Stimulated activated naive CD8-positive, alpha-beta T cell treated with anti-CD3 and anti-CD28 coated beads, Interleukin-15, amount 100 ng/mL, for 72 hours (primary cell): ENCODE data around the gene KCNQ1OT1.

Experiments
- ATAC-seq: fragments of 150-1000 bp; cut with Tn5 transposase; 2 replicates; pipeline ENCODE4 v1.10.0; 2021; ENCODE audit warnings: mild to moderate bottlenecking, moderate library complexity
- DNase-seq, 2 donors: peaks; one replicate each; pipeline ENCODE4 v3.0.0; 2021 to 2022
- H3K27ac Mint-ChIP-seq, 2 donors: one replicate each; pipeline ENCODE4 v1.8.0; 2022; ENCODE audit warnings: mild to moderate bottlenecking in 2 of 2, mixed read lengths in 2 of 2, moderate library complexity in 2 of 2
- H3K27me3 Mint-ChIP-seq: one replicate; pipeline ENCODE4 v1.8.0; 2022; ENCODE audit warnings: mixed read lengths
- H3K4me1 Mint-ChIP-seq: one replicate; pipeline ENCODE4 v1.8.0; 2022; ENCODE audit warnings: mild to moderate bottlenecking, mixed read lengths
- H3K4me3 Mint-ChIP-seq, 2 donors: one replicate each; pipeline ENCODE4 v1.8.0; 2022; ENCODE audit warnings: mild to moderate bottlenecking in 2 of 2, mixed read lengths in 2 of 2, moderate library complexity in 1 of 2
- H3K9me3 Mint-ChIP-seq, 2 donors: one replicate each; pipeline ENCODE4 v1.8.0; 2022; ENCODE audit warnings: mixed read lengths in 2 of 2

The KCNQ1OT1 gene

DNA sequence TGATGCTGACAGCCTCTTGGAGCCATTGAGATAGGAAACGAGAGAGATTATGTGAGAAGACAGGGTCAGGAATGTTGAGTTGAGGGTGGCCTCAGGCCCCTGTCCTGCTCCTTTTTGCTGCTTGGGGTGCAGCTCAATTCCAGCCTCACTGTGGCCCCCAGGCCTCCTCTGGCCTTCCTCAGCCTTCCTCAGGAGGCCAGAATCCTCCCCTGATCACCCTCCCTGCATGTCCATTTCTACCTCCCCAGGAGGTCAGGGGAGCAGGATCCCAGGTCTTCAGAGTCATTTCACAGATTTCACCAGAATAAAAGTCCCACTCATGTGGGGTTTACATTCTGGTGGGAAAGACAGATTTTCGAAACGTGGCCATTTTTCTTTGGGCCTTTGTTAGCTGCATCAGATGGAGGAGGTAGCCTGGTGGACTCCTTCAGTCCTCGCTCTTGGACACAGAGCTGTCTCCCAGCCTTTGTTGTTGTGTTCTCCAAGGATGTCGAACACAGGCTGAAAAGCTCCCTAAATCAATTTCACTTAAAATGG is 2.2 kb upstream of the KCNQ1OT1 start:
- no peak for DNase-seq
- H3K27ac Mint-ChIP-seq, result no peak overlapping the region
- peaks cover 20% of the 10 kb centered on the region for H3K4me1 Mint-ChIP-seq
- ATAC-seq, result no peak
- no peak overlapping the region for H3K4me3 Mint-ChIP-seq
- no peaks in the 10 kb centered on the region for H3K27me3 Mint-ChIP-seq
- peaks cover 5 to 14% of the 10 kb centered on the region in 2 donors for H3K9me3 Mint-ChIP-seq

DNA sequence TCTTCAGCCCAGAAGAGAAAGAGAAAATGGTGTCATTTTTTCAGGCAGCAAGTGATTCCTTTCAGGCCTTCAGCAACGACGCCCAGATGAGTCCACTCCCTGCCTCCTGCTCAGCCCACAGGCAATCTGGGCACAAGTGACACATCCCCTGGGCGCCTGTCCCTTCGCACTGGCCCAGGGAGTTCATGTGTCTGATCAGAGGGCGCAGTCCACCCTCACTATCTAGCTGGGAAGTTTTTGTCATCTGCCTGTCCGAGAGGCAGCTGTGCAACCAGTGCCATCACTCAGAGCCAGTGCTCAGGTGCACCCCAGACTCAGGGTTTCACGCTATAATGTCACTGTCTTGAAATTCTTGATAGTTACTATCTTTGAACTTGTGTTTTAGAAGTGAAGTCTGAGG is 1.4 kb upstream of the KCNQ1OT1 start:
- DNase-seq (no peak), ATAC-seq (no peak)
- H3K9me3 Mint-ChIP-seq, result peaks cover 5 to 8% of the 10 kb centered on the region in 2 donors
- H3K4me3 Mint-ChIP-seq, result peak overlapping the region; percentile 74 to 80
- peak overlapping the region in 1 of 2 donors; percentile 77 for H3K27ac Mint-ChIP-seq
- H3K27me3 Mint-ChIP-seq, result no peaks in the 10 kb centered on the region
- H3K4me1 Mint-ChIP-seq, result peaks cover 20% of the 10 kb centered on the region

DNA sequence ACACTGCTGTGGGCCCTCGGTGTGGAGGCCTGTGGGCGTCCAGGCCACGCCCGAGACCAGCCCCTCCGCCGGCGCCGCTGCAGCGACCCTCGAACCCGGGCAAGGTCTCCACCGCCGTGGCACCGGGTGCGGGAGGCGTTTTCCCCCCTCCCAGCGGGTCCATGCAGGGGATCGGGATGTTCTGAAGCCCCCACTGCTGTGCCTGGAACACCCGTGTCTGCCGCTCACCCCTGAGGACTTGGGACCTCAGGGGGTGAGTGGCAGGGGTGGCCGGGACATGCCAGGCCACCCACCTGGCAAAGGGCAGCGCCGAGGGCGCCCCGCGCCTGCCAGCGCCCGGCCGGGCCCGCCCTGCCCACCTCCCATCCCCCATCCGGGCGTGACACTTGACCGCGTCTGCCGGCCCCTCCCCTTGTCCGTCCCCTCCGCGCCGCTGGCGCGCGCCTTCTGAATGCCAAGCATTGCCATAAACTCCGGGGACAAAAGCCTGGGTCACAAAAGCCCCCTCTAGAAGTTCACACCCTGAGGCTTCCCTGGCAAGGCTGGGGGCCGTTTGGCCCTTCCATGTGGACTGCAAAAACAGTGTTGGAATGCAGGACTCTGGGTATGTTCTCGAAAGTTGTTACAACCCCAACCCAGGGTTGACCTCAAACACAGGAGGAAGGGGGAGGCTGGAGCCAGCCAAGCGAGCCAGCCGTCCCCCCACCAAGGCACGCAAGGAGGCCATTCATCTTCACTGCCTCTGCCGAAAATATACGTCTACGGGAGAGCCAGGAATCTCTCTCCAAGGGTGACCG is 819 bp upstream of the KCNQ1OT1 start:
- no peaks in the 10 kb centered on the region for H3K27me3 Mint-ChIP-seq
- peaks cover under 1 to 2% of the 10 kb centered on the region in 2 donors for H3K9me3 Mint-ChIP-seq
- DNase-seq, result peak; percentile 18 to 30
- peak overlapping the region; percentile 57 to 85 for H3K27ac Mint-ChIP-seq
- peak; percentile 48 for ATAC-seq
- H3K4me3 Mint-ChIP-seq, result peak overlapping the region; percentile 85 to 89
- H3K4me1 Mint-ChIP-seq, result peaks cover 20% of the 10 kb centered on the region

- peak; percentile 13 for ATAC-seq
- peaks cover 20% of the 10 kb centered on the region for H3K4me1 Mint-ChIP-seq
These were observed 636 bp downstream of the KCNQ1OT1 start for GRCh38 chr11:2699185-2699530.

DNA sequence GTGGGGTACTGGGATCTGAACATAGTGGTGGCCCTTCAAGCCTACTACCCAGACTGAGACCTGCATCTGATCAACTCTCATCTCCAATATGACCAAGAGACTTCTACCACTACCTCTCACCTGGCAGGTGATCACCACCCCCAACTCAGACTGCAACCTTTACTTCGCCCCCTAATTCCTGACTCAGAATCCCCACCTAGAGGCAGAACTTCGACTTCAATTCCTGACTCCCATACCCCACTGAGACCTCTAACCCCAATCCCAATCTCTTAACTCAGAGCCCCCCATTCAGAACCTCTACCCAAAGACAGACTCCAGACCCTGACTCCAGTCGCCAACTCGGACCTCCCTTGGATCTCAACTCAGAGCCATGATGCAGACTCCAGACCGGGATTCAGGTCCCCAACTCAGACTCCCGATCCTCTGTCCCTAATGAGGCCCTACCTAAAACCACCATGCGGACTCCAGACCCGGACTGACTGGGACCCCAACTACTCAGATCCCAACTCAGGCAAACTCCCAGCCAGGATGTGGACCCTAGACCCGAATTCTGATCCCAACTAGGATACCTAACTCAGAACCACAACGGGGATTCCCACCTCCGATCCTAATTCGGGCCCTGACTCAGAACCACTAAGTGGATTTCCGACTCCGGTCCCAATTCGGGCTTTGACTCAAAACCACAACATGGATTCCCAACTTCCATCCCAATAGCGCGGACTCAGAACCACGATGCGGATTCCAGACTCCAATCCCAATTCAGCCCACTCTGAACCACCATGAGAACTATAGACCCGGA is 1.2 kb downstream of the KCNQ1OT1 start:
- no peaks in the 10 kb centered on the region for H3K27me3 Mint-ChIP-seq
- peaks cover 20% of the 10 kb centered on the region for H3K4me1 Mint-ChIP-seq
- ATAC-seq, result no peak

More at GRCh38 chr11:2699185-2699530, 636 bp downstream of the KCNQ1OT1 start:
- H3K4me3 Mint-ChIP-seq, result peak overlapping the region; percentile 85 to 89
- peak overlapping the region in 1 of 2 donors; percentile 47 for H3K27ac Mint-ChIP-seq
- DNase-seq, result peak in 1 of 2 donors; percentile 7
- H3K9me3 Mint-ChIP-seq, result no peaks in the 10 kb centered on the region
- H3K27me3 Mint-ChIP-seq, result no peaks in the 10 kb centered on the region

DNA sequence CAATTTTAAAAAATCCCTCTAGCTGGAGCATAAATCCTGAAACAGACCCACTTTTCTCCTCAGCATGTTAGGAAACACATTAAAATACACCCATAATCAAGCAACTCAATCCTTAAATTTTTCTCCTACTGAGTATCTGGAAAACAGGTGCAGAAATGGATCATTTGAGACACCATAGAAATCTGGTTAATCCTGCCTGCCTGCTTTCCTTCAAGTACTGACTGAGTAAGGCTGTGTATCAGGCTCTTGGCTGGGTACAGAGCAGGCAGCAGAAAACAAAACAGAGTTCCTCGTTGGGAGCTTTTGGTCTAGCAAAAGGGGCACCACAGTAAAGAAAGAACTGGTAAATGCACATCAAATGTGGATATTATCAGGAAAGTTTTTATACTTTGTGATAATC is 1.9 kb downstream of the KCNQ1OT1 start:
- peaks cover 20% of the 10 kb centered on the region for H3K4me1 Mint-ChIP-seq
- H3K27ac Mint-ChIP-seq, result no peak overlapping the region
- no peak overlapping the region for H3K4me3 Mint-ChIP-seq
- H3K27me3 Mint-ChIP-seq, result no peaks in the 10 kb centered on the region
- DNase-seq, result no peak
- ATAC-seq, result no peak
- no peaks in the 10 kb centered on the region for H3K9me3 Mint-ChIP-seq

More for the DNA sequence above, 1.2 kb downstream of the KCNQ1OT1 start:
- no peak for DNase-seq
- H3K27ac Mint-ChIP-seq, result no peak overlapping the region
- H3K9me3 Mint-ChIP-seq, result no peaks in the 10 kb centered on the region
- peak overlapping the region; percentile 85 to 89 for H3K4me3 Mint-ChIP-seq

DNA sequence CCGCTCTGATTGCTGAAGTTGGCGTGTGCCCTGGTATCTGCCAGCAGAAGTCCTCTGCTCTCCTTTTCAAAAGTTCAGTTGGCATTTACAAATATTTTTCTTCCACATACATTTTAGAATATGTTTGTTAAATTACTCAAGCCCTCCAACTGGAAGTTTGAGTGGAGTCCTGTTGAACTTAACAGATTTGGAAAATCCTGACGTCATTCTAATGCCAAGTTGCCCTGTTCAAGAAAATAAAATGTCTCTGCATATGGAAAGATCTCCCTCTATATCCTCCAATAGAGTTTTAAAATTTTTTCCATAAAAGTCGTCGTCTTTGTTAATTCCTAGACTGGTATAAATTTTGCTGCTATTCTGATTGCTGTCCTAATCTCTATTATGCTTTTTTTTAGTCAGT is 3.3 kb downstream of the KCNQ1OT1 start:
- Mint-ChIP-seq H3K27ac (no peak overlapping the region), H3K27me3 (no peaks in the 10 kb centered on the region), H3K9me3 (no peaks in the 10 kb centered on the region), H3K4me1 (peaks cover 26% of the 10 kb centered on the region), H3K4me3 (no peak overlapping the region)
- DNase-seq (no peak), ATAC-seq (no peak)

GRCh38 chr11:2694995-2695939 is 4.5 kb downstream of the KCNQ1OT1 start:
- DNase-seq, result no peak
- H3K4me1 Mint-ChIP-seq, result peaks cover 18% of the 10 kb centered on the region
- H3K27me3 Mint-ChIP-seq, result no peaks in the 10 kb centered on the region
- peak overlapping the region in 1 of 2 donors; percentile 53 for H3K27ac Mint-ChIP-seq
- no peak overlapping the region for H3K4me3 Mint-ChIP-seq
- ATAC-seq, result no peak
- H3K9me3 Mint-ChIP-seq, result no peaks in the 10 kb centered on the region

DNA sequence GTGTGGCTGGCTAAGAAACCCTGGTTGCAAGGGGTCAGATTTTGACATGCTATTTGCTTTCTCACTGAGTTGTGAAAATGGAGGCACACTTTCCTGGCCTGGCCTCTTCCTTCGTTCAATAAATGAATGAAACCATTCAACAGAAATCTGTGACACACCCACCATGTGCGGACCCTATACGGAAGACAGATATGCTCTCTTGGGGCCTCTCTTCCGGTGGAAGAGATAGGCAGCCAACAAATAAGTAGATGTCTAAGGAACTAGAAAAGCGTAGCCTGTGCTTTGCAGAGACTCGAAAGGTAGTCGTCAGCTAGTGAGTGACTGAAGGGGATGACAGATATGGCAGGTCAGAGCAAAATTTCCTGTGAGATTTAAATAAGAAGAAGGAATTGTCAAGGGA is 5.3 kb downstream of the KCNQ1OT1 start:
- DNase-seq (no peak), ATAC-seq (no peak)
- Mint-ChIP-seq H3K9me3 (no peaks in the 10 kb centered on the region), H3K27ac (no peak overlapping the region), H3K4me3 (no peak overlapping the region), H3K4me1 (peaks cover 18% of the 10 kb centered on the region), H3K27me3 (no peaks in the 10 kb centered on the region)

GRCh38 chr11:2693271-2694261 is 6.2 kb downstream of the KCNQ1OT1 start:
- Mint-ChIP-seq H3K9me3 (no peaks in the 10 kb centered on the region), H3K27me3 (no peaks in the 10 kb centered on the region), H3K27ac (no peak overlapping the region), H3K4me1 (peaks cover 11% of the 10 kb centered on the region), H3K4me3 (no peak overlapping the region)
- no peak for DNase-seq
- ATAC-seq, result no peak

GRCh38 chr11:2691991-2692875 is 7.6 kb downstream of the KCNQ1OT1 start:
- no peaks in the 10 kb centered on the region for H3K9me3 Mint-ChIP-seq
- H3K27ac Mint-ChIP-seq, result no peak overlapping the region
- H3K4me3 Mint-ChIP-seq, result no peak overlapping the region
- peaks cover 6% of the 10 kb centered on the region for H3K4me1 Mint-ChIP-seq
- no peaks in the 10 kb centered on the region for H3K27me3 Mint-ChIP-seq
- DNase-seq (no peak), ATAC-seq (no peak)

DNA sequence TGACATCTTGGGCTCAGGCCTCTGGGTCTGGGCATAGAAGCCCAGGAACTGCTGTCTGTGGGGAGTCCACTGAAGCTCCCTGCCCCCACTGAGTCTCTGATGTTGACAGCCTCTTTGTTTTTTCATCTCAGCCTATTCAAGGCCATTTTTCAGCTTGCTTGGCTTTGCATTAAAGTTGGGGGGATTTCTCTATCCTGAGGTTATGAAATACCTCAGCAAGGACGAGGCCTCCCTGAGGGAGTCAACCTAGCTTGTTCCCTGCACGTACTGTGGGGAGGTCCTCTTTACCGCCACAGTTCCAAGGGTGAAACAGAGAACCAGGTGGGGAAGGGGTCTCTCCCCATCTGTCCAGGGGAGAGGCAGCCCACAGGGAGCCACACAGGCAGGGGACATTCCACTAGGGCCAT is 8.4 kb downstream of the KCNQ1OT1 start:
- H3K4me1 Mint-ChIP-seq, result peaks cover 6% of the 10 kb centered on the region
- H3K27ac Mint-ChIP-seq, result no peak overlapping the region
- no peaks in the 10 kb centered on the region for H3K9me3 Mint-ChIP-seq
- ATAC-seq (no peak), DNase-seq (no peak)
- no peaks in the 10 kb centered on the region for H3K27me3 Mint-ChIP-seq
- no peak overlapping the region for H3K4me3 Mint-ChIP-seq

- Mint-ChIP-seq H3K27ac (no peak overlapping the region), H3K9me3 (no peaks in the 10 kb centered on the region), H3K27me3 (no peaks in the 10 kb centered on the region), H3K4me1 (peaks cover 6% of the 10 kb centered on the region), H3K4me3 (no peak overlapping the region)
- no peak for DNase-seq
- no peak for ATAC-seq
These were observed 9.0 kb downstream of the KCNQ1OT1 start for GRCh38 chr11:2690596-2691354.
